ENCODE measurements around the gene CLK2. TPM values are rescaled to one million over a fixed set of nuclear protein-coding genes. Genes with fewer than 3 reads are reported as not detected.
"Not testable (repeated sequence)": the region's sequence is repeated elsewhere in the genome, so short reads cannot be mapped to it uniquely, and the experiment has no call there.

The CLK2 gene
- total RNA-seq, 3 donors from 2014 or later = 43.7 to 51.7 (median 47.8) TPM

GRCh38 chr1:155244368-155245162 is 28.7 kb downstream of the CLK2 start:
- peak; percentile 88 for ATAC-seq
- peaks cover 30% of the 10 kb centered on the region for H3K4me1 ChIP-seq (ENCODE audit: low read depth)

GRCh38 chr1:155242805-155243358 is 30.4 kb downstream of the CLK2 start:
- ATAC-seq (peak; percentile 11), DNase-seq (no peak)
- no peak for TF ChIP-seq CTCF (IDR thresholded peaks at IDR 0.05)
- peaks cover 30% of the 10 kb centered on the region for H3K4me1 ChIP-seq (ENCODE audit: low read depth)
- H3K36me3 ChIP-seq (ENCODE audit: low read depth) = no peaks in the 10 kb centered on the region
- H3K9me3 ChIP-seq = no peaks in the 10 kb centered on the region
- H3K4me3 ChIP-seq = no peak overlapping the region
- intact Hi-C loops (cut with DNase I, micrococcal nuclease) = no loop called here

More at GRCh38 chr1:155244368-155245162, 28.7 kb downstream of the CLK2 start:
- TF ChIP-seq CTCF (IDR thresholded peaks at IDR 0.05) = peak; percentile 16
- peak overlapping the region; percentile 48 for H3K4me3 ChIP-seq
- no peaks in the 10 kb centered on the region for H3K36me3 ChIP-seq (ENCODE audit: low read depth)
- DNase-seq = peak; percentile 94 to 97 (median 97)
- intact Hi-C loops (cut with DNase I, micrococcal nuclease) = no loop called here
- H3K9me3 ChIP-seq = no peaks in the 10 kb centered on the region

- no peak for TF ChIP-seq CTCF (IDR thresholded peaks at IDR 0.05)
- Histone ChIP-seq H3K4me1 (ENCODE audit: low read depth) (peaks cover 30% of the 10 kb centered on the region), H3K4me3 (no peak overlapping the region), H3K36me3 (ENCODE audit: low read depth) (no peaks in the 10 kb centered on the region), H3K9me3 (no peaks in the 10 kb centered on the region)
- ATAC-seq (peak; percentile 38), DNase-seq (peak in 1 of 3 donors; percentile 36)
- intact Hi-C loops (cut with DNase I, micrococcal nuclease) = no loop called here
These were observed 31.5 kb downstream of the CLK2 start for GRCh38 chr1:155241841-155242264.

GRCh38 chr1:155241069-155241679 is 32.1 kb downstream of the CLK2 start:
- Histone ChIP-seq H3K4me3 (no peak overlapping the region), H3K4me1 (ENCODE audit: low read depth) (peaks cover 30% of the 10 kb centered on the region), H3K9me3 (no peaks in the 10 kb centered on the region), H3K36me3 (ENCODE audit: low read depth) (no peaks in the 10 kb centered on the region)
- DNase-seq (peak in 1 of 3 donors; percentile 90), ATAC-seq (peak; percentile 68)
- no peak for TF ChIP-seq CTCF (IDR thresholded peaks at IDR 0.05)
- intact Hi-C loops (cut with DNase I, micrococcal nuclease) = no loop called here

- no peaks in the 10 kb centered on the region for H3K36me3 ChIP-seq (ENCODE audit: low read depth)
- H3K9me3 ChIP-seq = no peaks in the 10 kb centered on the region
- no peak for TF ChIP-seq CTCF (IDR thresholded peaks at IDR 0.05)
- intact Hi-C loops (cut with DNase I, micrococcal nuclease) = no loop called here
- peaks cover 8% of the 10 kb centered on the region for H3K4me1 ChIP-seq (ENCODE audit: low read depth)
- ATAC-seq (no peak), DNase-seq (no peak)
- H3K4me3 ChIP-seq = no peak overlapping the region
These were observed 36.9 kb downstream of the CLK2 start for GRCh38 chr1:155236451-155236850.

GRCh38 chr1:155235375-155235774 is 37.9 kb downstream of the CLK2 start:
- H3K36me3 ChIP-seq (ENCODE audit: low read depth); DNase-seq; intact Hi-C loops (cut with DNase I, micrococcal nuclease); H3K4me3 ChIP-seq; H3K4me1 ChIP-seq (ENCODE audit: low read depth); ATAC-seq; H3K9me3 ChIP-seq: not testable (repeated sequence)

- H3K4me1 ChIP-seq (ENCODE audit: low read depth); H3K9me3 ChIP-seq; H3K4me3 ChIP-seq; H3K36me3 ChIP-seq (ENCODE audit: low read depth); intact Hi-C loops (cut with DNase I, micrococcal nuclease); DNase-seq: not testable (repeated sequence)
- ATAC-seq = peak; percentile 12
These were observed 39.8 kb downstream of the CLK2 start for GRCh38 chr1:155233502-155233901.

GRCh38 chr1:155232001-155232978 is 41.0 kb downstream of the CLK2 start:
- H3K4me1 ChIP-seq (ENCODE audit: low read depth); ATAC-seq; H3K9me3 ChIP-seq; DNase-seq; H3K36me3 ChIP-seq (ENCODE audit: low read depth); H3K4me3 ChIP-seq; intact Hi-C loops (cut with DNase I, micrococcal nuclease): not testable (repeated sequence)
